H1 (cell line): ENCODE data around the gene SLC2A5.

Experiments used
- BCL11A ChIP-seq, 2 experiments: IDR thresholded peaks; one replicate each; pipeline ENCODE4 v1.6.1; 2011; ENCODE audit warnings: low read depth in 2 of 2, low read length in 2 of 2, mild to moderate bottlenecking in 2 of 2
- CBX5 ChIP-seq: fragments of 300-800, 300-1000 bp; sonication (generic); IDR thresholded peaks from 2 replicates; pipeline ENCODE4 v1.7.1; 2016; ENCODE audit warnings: antibody characterized with exemption, low read length, low read depth
- CTCF ChIP-seq, 3 experiments: IDR thresholded peaks; 1 replicate in 2 of 3; 2 replicates in 1 of 3; pipeline versions ENCODE4 v1.5.1 to v1.6.1; 2011; ENCODE audit warnings: low read length in 3 of 3, mild to moderate bottlenecking in 3 of 3, inconsistent platforms in 2 of 3, low read depth in 1 of 3, moderate library complexity in 1 of 3; ENCODE audit not compliant: insufficient read depth in 1 of 3; ENCODE audit errors: control extremely low read depth in 1 of 3
- POLR2A ChIP-seq, 2 experiments: IDR thresholded peaks; 1 replicate in 1 of 2; 2 replicates in 1 of 2; pipeline ENCODE4 v1.6.1; 2011; ENCODE audit warnings: low read depth in 2 of 2, low read length in 2 of 2, mild to moderate bottlenecking in 2 of 2; ENCODE audit errors: control extremely low read depth in 1 of 2
- POLR2AphosphoS5 ChIP-seq: IDR thresholded peaks from 2 replicates; pipeline ENCODE4 v1.6.1; 2011; ENCODE audit warnings: low read depth, low read length
- TAF1 ChIP-seq: IDR thresholded peaks from 2 replicates; pipeline ENCODE4 v1.6.1; 2011; ENCODE audit warnings: mild to moderate bottlenecking, low read depth, low read length
- ZNF274 ChIP-seq: IDR thresholded peaks from 2 replicates; pipeline ENCODE4 v1.7.0; 2012; ENCODE audit warnings: low read length, borderline replicate concordance; ENCODE audit errors: extremely low read depth

- TF ChIP-seq CTCF (IDR thresholded peaks at IDR 0.05; ENCODE audit: control extremely low read depth in 1 of 3, insufficient read depth in 1 of 3, low read depth in 1 of 3, low read length in 3 of 3) (peak; percentile 89 to 95 (median 94)), BCL11A (IDR thresholded peaks at IDR 0.05; ENCODE audit: low read depth in 2 of 2, low read length in 2 of 2) (no peak), CBX5 (no peak), TAF1 (no peak), ZNF274 (no peak), POLR2A (IDR thresholded peaks at IDR 0.05; ENCODE audit: control extremely low read depth in 1 of 2, low read depth in 2 of 2, low read length in 2 of 2) (no peak), POLR2AphosphoS5 (no peak)
Measured at GRCh38 chr1:8987881-8988617, 81.4 kb downstream of the SLC2A5 start.
